ENCODE data around the gene RGS12.

- TF ChIP-seq CTCF (IDR thresholded peaks at IDR 0.05) (no peak), POLR2A (IDR thresholded peaks at IDR 0.05) (no peak)
Measured at GRCh38 chr4:3315566-3315965, 22.7 kb downstream of the RGS12 start.
